Gastrocnemius medialis (tissue), 4 donors: Measurements from ENCODE around the gene COQ9. TPM values are rescaled to one million over a fixed set of nuclear protein-coding genes. Genes with fewer than 3 reads are reported as not detected.

Experiments
- ATAC-seq, 2 donors: fragments of 150-250 bp; one replicate each; pipeline ENCODE4 v1.9.1; 2016
- DNase-seq, 2 donors: peaks; one replicate each; pipeline ENCODE4 v3.0.0-alpha.2; 2019
- H3K27ac ChIP-seq, 4 donors: fragments of 200-600 bp; sonication (generic); 1 replicate in 1 of 4; 2 replicates in 3 of 4; pipeline ENCODE4 v1.5.1; 2016 to 2018; ENCODE audit warnings: mild to moderate bottlenecking in 2 of 4, moderate library complexity in 1 of 4
- H3K27me3 ChIP-seq, 3 donors: fragments of 200-600 bp; sonication (generic) in 2 of 3; 1 replicate in 1 of 3; 2 replicates in 2 of 3; pipeline versions ENCODE4 v1.5.1 to v1.6.0; 2016 to 2019; ENCODE audit warnings: mild to moderate bottlenecking in 1 of 3, moderate library complexity in 1 of 3
- H3K36me3 ChIP-seq, 2 donors: fragments of 200-600 bp; sonication (generic) in 1 of 2; one replicate each; pipeline ENCODE4 v1.5.1; 2017 to 2018
- H3K4me1 ChIP-seq, 2 donors: fragments of 200-600 bp; sonication (generic) in 1 of 2; one replicate each; pipeline ENCODE4 v1.5.1; 2016 to 2017; ENCODE audit warnings: mild to moderate bottlenecking in 2 of 2
- H3K4me3 ChIP-seq, 4 donors: fragments of 200-600 bp; sonication (generic) in 3 of 4; 1 replicate in 1 of 4; 2 replicates in 3 of 4; pipeline ENCODE4 v1.5.1; 2016 to 2019; ENCODE audit warnings: mild to moderate bottlenecking in 2 of 4
- H3K9me3 ChIP-seq, 3 donors: fragments of 200-600 bp; sonication (generic) in 2 of 3; 1 replicate in 1 of 3; 2 replicates in 2 of 3; pipeline ENCODE4 v1.5.1; 2016 to 2019
- POLR2A ChIP-seq, 2 donors: fragments of 450-650 bp; IDR thresholded peaks; one replicate each; pipeline ENCODE4 v1.6.1; 2017; ENCODE audit warnings: antibody characterized with exemption in 2 of 2, mild to moderate bottlenecking in 2 of 2, moderate library complexity in 2 of 2
- in situ Hi-C, 4 donors: fragments of 200-750 bp; cut with MboI; loops; one replicate each; pipeline versions ENCODE4 v1.15.0 to v1.8.0; 2017; ENCODE audit warnings: low sequenced_read_pairs in 4 of 4
- intact Hi-C: fragments of 100-400 bp; cut with DNase I; formaldehyde crosslinking; loops from one replicate; pipeline ENCODE4 v1.15.1; 2023; ENCODE audit warnings: low total_unique reads
- total RNA-seq, 4 donors: library from RNA; depleted of rRNA; stranded (reverse); fragments of >200 nt; gene quantifications; one replicate each; pipeline versions ENCODE4 v1.1.0 to v1.2.3, GENCODE V29; 2016
- TF ChIP-seq, protein P1 (sequence below), 5 experiments: fragments of 450-650 bp in 3 of 5; fragments of 200-600 bp in 2 of 5; sonication (generic) in 2 of 5; IDR thresholded peaks in 4 of 5; conservative IDR thresholded peaks in 1 of 5; 1 replicate in 4 of 5; 2 replicates in 1 of 5; pipeline ENCODE4 v1.5.1; 2016 to 2019; ENCODE audit warnings: antibody characterized with exemption in 5 of 5, mild to moderate bottlenecking in 3 of 5, moderate library complexity in 3 of 5

COQ9 gene
- total RNA-seq, 4 donors from 2014 or later, result 107 to 171 (median 135) TPM

DNA sequence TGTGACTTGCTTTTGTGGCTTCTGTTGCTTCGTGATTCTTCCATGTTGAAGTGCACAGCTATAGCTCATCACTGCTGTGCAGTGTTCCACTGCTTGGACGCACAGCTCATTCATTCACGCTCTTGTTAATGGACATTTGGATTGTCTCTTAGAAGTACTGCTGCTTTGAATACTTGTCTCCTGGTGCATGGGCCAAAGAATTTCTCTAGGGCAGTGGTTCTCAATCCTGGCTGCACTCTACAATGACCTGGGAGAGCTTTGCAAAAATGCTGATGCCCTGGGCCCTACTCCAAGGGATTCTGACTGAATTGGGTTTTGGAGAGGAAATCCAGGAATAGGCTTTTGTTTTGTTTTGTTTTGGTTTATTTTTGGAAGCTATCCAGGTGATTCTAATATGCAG, 22.7 kb upstream of the COQ9 start:
- H3K36me3 ChIP-seq, result peaks cover 2 to 17% of the 10 kb centered on the region in 2 donors
- no peak overlapping the region for H3K27ac ChIP-seq
- H3K4me1 ChIP-seq, result peaks cover 0 to 5% of the 10 kb centered on the region in 2 donors
- intact Hi-C loops (no loop called here), in situ Hi-C loops (loop anchor here in 2 of 4 donors (5.0 to 25.0 kb wide), 3 partner anchors 90 to 337 kb away; partner anchors contain the start of gene CPNE2 (in 1 of the 2))
- no peaks in the 10 kb centered on the region for H3K9me3 ChIP-seq
- H3K4me3 ChIP-seq, result no peak overlapping the region
- no peaks in the 10 kb centered on the region for H3K27me3 ChIP-seq
- TF ChIP-seq POLR2A (IDR thresholded peaks at IDR 0.05), result no peak
- TF ChIP-seq, protein P1, sequence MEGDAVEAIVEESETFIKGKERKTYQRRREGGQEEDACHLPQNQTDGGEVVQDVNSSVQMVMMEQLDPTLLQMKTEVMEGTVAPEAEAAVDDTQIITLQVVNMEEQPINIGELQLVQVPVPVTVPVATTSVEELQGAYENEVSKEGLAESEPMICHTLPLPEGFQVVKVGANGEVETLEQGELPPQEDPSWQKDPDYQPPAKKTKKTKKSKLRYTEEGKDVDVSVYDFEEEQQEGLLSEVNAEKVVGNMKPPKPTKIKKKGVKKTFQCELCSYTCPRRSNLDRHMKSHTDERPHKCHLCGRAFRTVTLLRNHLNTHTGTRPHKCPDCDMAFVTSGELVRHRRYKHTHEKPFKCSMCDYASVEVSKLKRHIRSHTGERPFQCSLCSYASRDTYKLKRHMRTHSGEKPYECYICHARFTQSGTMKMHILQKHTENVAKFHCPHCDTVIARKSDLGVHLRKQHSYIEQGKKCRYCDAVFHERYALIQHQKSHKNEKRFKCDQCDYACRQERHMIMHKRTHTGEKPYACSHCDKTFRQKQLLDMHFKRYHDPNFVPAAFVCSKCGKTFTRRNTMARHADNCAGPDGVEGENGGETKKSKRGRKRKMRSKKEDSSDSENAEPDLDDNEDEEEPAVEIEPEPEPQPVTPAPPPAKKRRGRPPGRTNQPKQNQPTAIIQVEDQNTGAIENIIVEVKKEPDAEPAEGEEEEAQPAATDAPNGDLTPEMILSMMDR (IDR thresholded peaks at IDR 0.05 in 4 of 5, conservative IDR thresholded peaks at IDR 0.05 in 1 of 5), result no peak
- peak in 1 of 2 donors; percentile 26 for ATAC-seq
- DNase-seq, result no peak

DNA sequence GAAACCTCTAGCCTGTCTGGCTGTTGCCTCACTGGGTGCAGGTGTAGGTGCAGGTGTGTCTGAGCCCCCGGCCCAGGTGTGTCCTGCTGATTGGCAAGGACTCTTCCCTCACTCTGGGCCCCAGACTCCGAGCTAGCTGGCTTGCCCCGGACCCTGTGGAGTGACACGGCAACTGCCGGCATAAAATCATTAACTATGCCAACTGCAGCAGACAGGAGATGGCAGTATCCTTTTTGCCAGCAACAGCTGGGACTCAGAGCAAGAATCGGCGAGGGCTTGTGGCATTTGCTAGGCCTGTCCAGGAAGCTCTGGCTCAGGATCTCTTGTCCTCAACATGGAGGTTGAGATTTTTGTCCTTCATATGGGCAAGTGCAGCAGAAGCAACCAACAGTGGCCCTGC, 20.9 kb upstream of the COQ9 start:
- Histone ChIP-seq H3K4me3 (no peak overlapping the region), H3K9me3 (no peaks in the 10 kb centered on the region), H3K4me1 (peaks cover 0 to 5% of the 10 kb centered on the region in 2 donors), H3K27me3 (no peaks in the 10 kb centered on the region), H3K27ac (peak overlapping the region in 1 of 4 donors; percentile 13), H3K36me3 (peaks cover 2 to 34% of the 10 kb centered on the region in 2 donors)
- DNase-seq, result no peak
- TF ChIP-seq, protein P1 (IDR thresholded peaks at IDR 0.05 in 4 of 5, conservative IDR thresholded peaks at IDR 0.05 in 1 of 5), result no peak
- TF ChIP-seq POLR2A (IDR thresholded peaks at IDR 0.05), result no peak
- intact Hi-C loops (no loop called here), in situ Hi-C loops (loop anchor here in 1 of 4 donors (10.0 to 25.0 kb wide), 2 partner anchors 88 to 311 kb away; partner anchors contain the start of gene KATNB1)
- ATAC-seq, result no peak

DNA sequence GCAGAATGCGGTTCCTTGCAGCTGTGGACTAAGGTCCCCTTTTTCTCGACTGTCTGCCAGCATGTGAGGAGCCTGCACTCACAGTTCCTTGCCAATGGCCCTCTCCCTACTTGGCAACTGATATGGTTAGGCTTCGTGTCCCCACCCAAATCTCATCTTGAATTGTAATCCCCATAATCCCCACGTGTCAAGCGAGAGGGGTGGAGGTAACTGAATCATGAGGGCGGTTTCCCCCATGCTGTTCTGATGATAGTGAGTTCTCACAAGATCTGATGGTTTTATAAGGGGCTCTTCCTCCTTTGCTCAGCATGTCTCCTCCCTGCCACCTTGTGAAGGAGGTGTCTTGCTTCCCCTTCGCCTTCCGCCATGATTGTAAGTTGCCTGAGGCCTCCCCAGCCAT, 20.0 kb upstream of the COQ9 start:
- in situ Hi-C loops (loop anchor here in 1 of 4 donors (10.0 to 25.0 kb wide), 2 partner anchors 87 to 310 kb away; partner anchors contain the start of gene KATNB1), intact Hi-C loops (no loop called here)
- TF ChIP-seq POLR2A (IDR thresholded peaks at IDR 0.05), result no peak
- DNase-seq (no peak), ATAC-seq (no peak)
- Histone ChIP-seq H3K27me3 (no peaks in the 10 kb centered on the region), H3K27ac (no peak overlapping the region), H3K4me3 (no peak overlapping the region), H3K4me1 (peaks cover 0 to 5% of the 10 kb centered on the region in 2 donors), H3K36me3 (peaks cover 2 to 44% of the 10 kb centered on the region in 2 donors), H3K9me3 (no peaks in the 10 kb centered on the region)

DNA sequence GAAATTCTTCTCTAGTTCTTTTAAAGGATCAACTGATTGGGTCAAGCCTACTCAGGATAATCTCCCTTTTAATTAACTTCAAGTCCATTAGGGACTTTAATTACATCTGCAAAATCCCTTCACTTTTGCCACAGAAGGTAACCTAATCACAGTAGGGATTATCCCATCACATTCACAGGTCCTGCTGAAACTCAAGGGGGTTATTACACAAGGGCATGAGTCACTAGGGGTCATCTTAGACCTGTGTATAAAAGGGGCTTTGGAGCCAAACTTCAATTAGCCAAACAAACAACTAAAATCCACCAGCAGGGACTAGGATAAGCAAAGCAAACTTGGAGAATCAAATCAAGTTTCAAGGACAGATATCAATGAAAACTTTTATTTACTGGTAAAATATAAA, 19.5 kb upstream of the COQ9 start:
- no peaks in the 10 kb centered on the region for H3K27me3 ChIP-seq
- intact Hi-C loops, result no loop called here
- H3K4me1 ChIP-seq, result peaks cover 0 to 5% of the 10 kb centered on the region in 2 donors
- peaks cover 2 to 49% of the 10 kb centered on the region in 2 donors for H3K36me3 ChIP-seq
- in situ Hi-C loops, result loop anchor here in 1 of 4 donors (10.0 to 25.0 kb wide), 2 partner anchors 87 to 309 kb away; partner anchors contain the start of gene KATNB1
- ATAC-seq (peak in 1 of 2 donors; percentile 68), DNase-seq (no peak)
- no peak overlapping the region for H3K4me3 ChIP-seq
- no peak for TF ChIP-seq POLR2A (IDR thresholded peaks at IDR 0.05)
- TF ChIP-seq, protein P1 (IDR thresholded peaks at IDR 0.05 in 4 of 5, conservative IDR thresholded peaks at IDR 0.05 in 1 of 5), result no peak
- no peak overlapping the region for H3K27ac ChIP-seq
- no peaks in the 10 kb centered on the region for H3K9me3 ChIP-seq

DNA sequence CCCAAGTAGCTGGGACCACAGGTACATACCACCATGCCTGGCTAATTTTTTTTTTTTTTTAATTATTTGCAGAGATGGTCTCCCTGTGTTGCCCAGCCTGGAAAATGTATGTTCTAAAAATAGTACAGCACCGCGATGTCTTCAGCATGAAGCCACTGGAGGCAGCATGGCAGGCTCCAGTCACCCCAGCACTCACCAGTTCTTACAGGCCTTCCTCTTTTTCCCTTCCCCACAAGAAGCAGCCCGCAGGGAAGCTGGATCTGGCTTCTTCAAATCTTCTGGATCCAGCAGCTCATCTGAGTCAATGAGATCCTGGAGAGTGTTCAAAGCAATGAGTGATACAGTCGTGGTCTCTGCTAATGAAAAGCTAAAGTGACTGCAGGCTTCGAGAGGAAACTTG, 16.3 kb upstream of the COQ9 start:
- intact Hi-C loops, result no loop called here

More for the DNA sequence above, 16.3 kb upstream of the COQ9 start:
- Histone ChIP-seq H3K4me1 (no peaks in the 10 kb centered on the region), H3K27ac (no peak overlapping the region), H3K9me3 (no peaks in the 10 kb centered on the region), H3K36me3 (peaks cover 5 to 80% of the 10 kb centered on the region in 2 donors), H3K4me3 (no peak overlapping the region), H3K27me3 (no peaks in the 10 kb centered on the region)
- in situ Hi-C loops, result loop anchor here in 1 of 4 donors (25.0 kb wide), 1 partner anchor 306 kb away; the partner anchor contains the start of gene KATNB1
- ATAC-seq (no peak), DNase-seq (no peak)
- TF ChIP-seq, protein P1 (IDR thresholded peaks at IDR 0.05 in 4 of 5, conservative IDR thresholded peaks at IDR 0.05 in 1 of 5), result no peak
- TF ChIP-seq POLR2A (IDR thresholded peaks at IDR 0.05), result no peak
